Measurements from ENCODE around the gene AFF3.

- TF ChIP-seq CTCF (IDR thresholded peaks at IDR 0.05) (no peak), POLR2AphosphoS5 (IDR thresholded peaks at IDR 0.05) (no peak), EP300 (IDR thresholded peaks at IDR 0.05; ENCODE audit: low read depth) (no peak), POLR2A (IDR thresholded peaks at IDR 0.05) (no peak)
Measured at GRCh38 chr2:99816908-99817307, 325.5 kb downstream of the AFF3 start.
